HepG2 (cell line): ENCODE data around the gene KANK4. TPM values are rescaled to one million over a fixed set of nuclear protein-coding genes. Genes with fewer than 3 reads are reported as not detected.

Experiments
- ATAC-seq: fragments of 200-7000 bp; cut with Tn5 transposase; 3 replicates; pipeline ENCODE4 v1.9.1; 2020; ENCODE audit warnings: mild to moderate bottlenecking, moderate library complexity
- BruUV-seq: library from RNA; stranded (reverse); fragments of 400-500 nt; replicated peaks from 2 replicates; lab custom pipeline; 2021; lab: Mats Ljungman, UMichigan
- CTCF ChIA-PET: fragments of 300-600 bp; formaldehyde crosslinking; extraction: SDS; loops from one replicate; lab custom pipeline; 2021; ENCODE audit warnings: low total read pairs, inconsistent platforms, low intra/inter-chr PET ratio; lab: Yijun Ruan, JAX
- POLR2A ChIA-PET: fragments of 350-600 bp; sonication (Branson Sonifier 250); formaldehyde crosslinking; loops from one replicate; lab custom pipeline; 2020; ENCODE audit warnings: antibody characterized with exemption, inconsistent platforms; lab: Yijun Ruan, JAX
- DNase-seq: peaks from one replicate; pipeline ENCODE4 v3.0.0-alpha.2; 2015; ENCODE audit warnings: low spot score
- FAIRE-seq: peaks from 3 replicates; lab custom pipeline; 2011; peaks lifted over from hg19 to GRCh38; lab: Jason Lieb, UNC
- H2AFZ ChIP-seq: one replicate; pipeline ENCODE4 v1.6.1; 2011; ENCODE audit warnings: low read length, inconsistent platforms
- H3K27ac ChIP-seq: fragments of 300-600 bp; 3 replicates; pipeline ENCODE4 v1.8.0; 2011; ENCODE audit warnings: mixed run types, mild to moderate bottlenecking, mixed read lengths, low read length, inconsistent platforms; ENCODE audit not compliant: insufficient read depth; ENCODE audit errors: extremely low read length
- H3K27me3 ChIP-seq, 2 experiments: fragments of 200-600 bp in 1 of 2; 2 replicates in 1 of 2; 3 replicates in 1 of 2; pipeline versions ENCODE4 v1.6.0 to v1.8.0; 2011; ENCODE audit warnings: low read length in 2 of 2, mild to moderate bottlenecking in 2 of 2, moderate library complexity in 2 of 2, inconsistent platforms in 1 of 2; ENCODE audit not compliant: insufficient read depth in 2 of 2, control insufficient read depth in 1 of 2
- H3K36me3 ChIP-seq, 2 experiments: fragments of 200-600 bp in 1 of 2; replicated peaks in 1 of 2; 2 replicates in 1 of 2; 3 replicates in 1 of 2; pipeline versions ENCODE4 v1.5.1 to v1.8.0; 2011; ENCODE audit warnings: low read length in 2 of 2, inconsistent platforms in 1 of 2; ENCODE audit not compliant: insufficient read depth in 2 of 2, control insufficient read depth in 1 of 2
- H3K4me1 ChIP-seq: 2 replicates; pipeline ENCODE4 v1.5.1; 2012; ENCODE audit warnings: low read length, inconsistent platforms; ENCODE audit not compliant: insufficient read depth
- H3K4me2 ChIP-seq: 2 replicates; pipeline ENCODE4 v1.6.0; 2011; ENCODE audit warnings: low read depth, low read length, inconsistent platforms
- H3K4me3 ChIP-seq, 3 experiments: fragments of 200-600 bp in 1 of 3; sonication (generic), shearing (Covaris generic) in 1 of 3; replicated peaks in 1 of 3; 2 replicates each; pipeline ENCODE4 v1.5.1; 2011 to 2016; ENCODE audit warnings: low read length in 3 of 3, inconsistent platforms in 2 of 3, low read depth in 2 of 3, mild to moderate bottlenecking in 2 of 3, control low read depth in 1 of 3, mixed read lengths in 1 of 3; ENCODE audit not compliant: insufficient read depth in 1 of 3
- H3K79me2 ChIP-seq: one replicate; pipeline ENCODE4 v1.6.1; 2011; ENCODE audit warnings: low read length, inconsistent platforms; ENCODE audit not compliant: insufficient read depth
- H3K9ac ChIP-seq: 2 replicates; pipeline ENCODE4 v1.6.0; 2011; ENCODE audit warnings: mild to moderate bottlenecking, low read depth, low read length, inconsistent platforms; ENCODE audit not compliant: insufficient read depth
- H3K9me3 ChIP-seq: 2 replicates; pipeline ENCODE4 v1.5.1; 2012; ENCODE audit warnings: mild to moderate bottlenecking, low read length
- H4K20me1 ChIP-seq: 2 replicates; pipeline ENCODE4 v1.6.0; 2011; ENCODE audit warnings: inconsistent platforms, mild to moderate bottlenecking, low read length, moderate library complexity; ENCODE audit not compliant: insufficient read depth
- CREM ChIP-seq, 2 experiments: sonication (generic) in 1 of 2; formaldehyde crosslinking in 1 of 2; IDR thresholded peaks; 2 replicates each; pipeline versions ENCODE4 v1.4.0 to v1.6.1; 2016 to 2020; ENCODE audit warnings: antibody characterized with exemption in 1 of 2, mild to moderate bottlenecking in 1 of 2, missing genetic modification reagents in 1 of 2
- ELF4 ChIP-seq: sonication (generic); formaldehyde crosslinking; IDR thresholded peaks from 2 replicates; pipeline ENCODE4 v1.5.0; 2020; ENCODE audit warnings: missing genetic modification reagents, mild to moderate bottlenecking, moderate library complexity, borderline replicate concordance
- MAX ChIP-seq: IDR thresholded peaks from 2 replicates; pipeline ENCODE4 v1.6.1; 2012; ENCODE audit warnings: inconsistent platforms
- RCOR2 ChIP-seq: IDR thresholded peaks from 2 replicates; pipeline ENCODE4 v1.6.1; 2016; ENCODE audit warnings: missing biosample characterization, missing genetic modification reagents
- TCF7L2 ChIP-seq: IDR thresholded peaks from 2 replicates; pipeline ENCODE4 v1.6.1; 2011; ENCODE audit warnings: mild to moderate bottlenecking, low read depth, low read length, moderate library complexity
- ZMYM3 ChIP-seq: sonication (generic); formaldehyde crosslinking; IDR thresholded peaks from 2 replicates; pipeline ENCODE4 v1.5.1; 2020; ENCODE audit warnings: mild to moderate bottlenecking, missing genetic modification reagents
- ZNF367 ChIP-seq: sonication (generic); formaldehyde crosslinking; IDR thresholded peaks from 2 replicates; pipeline ENCODE4 v1.4.0; 2020; ENCODE audit warnings: missing genetic modification reagents, borderline replicate concordance
- ZNF570 ChIP-seq: sonication (generic); formaldehyde crosslinking; IDR thresholded peaks from 2 replicates; pipeline ENCODE4 v1.4.0; 2020; ENCODE audit warnings: mild to moderate bottlenecking, missing genetic modification reagents, borderline replicate concordance
- ZNF768 ChIP-seq: sonication (generic); formaldehyde crosslinking; IDR thresholded peaks from 2 replicates; pipeline ENCODE4 v1.4.0; 2020; ENCODE audit warnings: missing genetic modification reagents
- ZNF883 ChIP-seq: sonication (generic); formaldehyde crosslinking; IDR thresholded peaks from 2 replicates; pipeline ENCODE4 v1.5.1; 2020; ENCODE audit warnings: mild to moderate bottlenecking, missing genetic modification reagents; ENCODE audit errors: not compliant biosample characterization
- WGBS: methylation state at CpG from one replicate; pipeline ENCODE4 v1.1.6; 2017; ENCODE audit warnings: low lambda C conversion rate; 5-methylcytosine and 5-hydroxymethylcytosine counted together
- in situ Hi-C: cut with HindIII; loops from 2 replicates; pipeline ENCODE4 v1.10.0; 2017; ENCODE audit warnings: low pct_unique_long_range_greater_than_20kb; ENCODE audit not compliant: extremely low pct_ligation_motif_present
- intact Hi-C: fragments of 100-400 bp; cut with micrococcal nuclease; formaldehyde crosslinking; loops from one replicate; pipeline ENCODE4 v1.10.0; 2022; ENCODE audit not compliant: unreplicated experiment
- polyA plus RNA-seq, 8 experiments: library from polyadenylated mRNA; depleted of rRNA in 3 of 8; stranded (reverse) in 7 of 8; unstranded in 1 of 8; fragments of >200 nt; fragmentation: Illumina TruSeq in 4 of 8; extraction: Trizol in 4 of 8; gene quantifications; 2 replicates each; pipeline versions ENCODE4 v1.2.1 to v1.2.3, GENCODE V29; 2011 to 2016; ENCODE audit warnings: low read depth in 4 of 8, missing spikeins in 1 of 8, mixed read lengths in 1 of 8; ENCODE audit not compliant: insufficient read depth in 1 of 8
- total RNA-seq, 5 experiments: library from RNA; depleted of rRNA; stranded (reverse); fragments of >200 nt; fragmentation: Illumina TruSeq; extraction: Trizol; gene quantifications; 2 replicates each; pipeline ENCODE4 v1.2.3, GENCODE V29; 2016; ENCODE audit warnings: low read depth in 1 of 5
- TF ChIP-seq, protein P1 (sequence below): sonication (generic); formaldehyde crosslinking; IDR thresholded peaks from one replicate; pipeline ENCODE4 v1.5.1; 2020; ENCODE audit warnings: mild to moderate bottlenecking, missing genetic modification reagents; ENCODE audit errors: not compliant biosample characterization

KANK4 gene
- total and polyA plus RNA-seq, 2 of the 13 experiments (the other 11 are each of a cell fraction or from before 2014, with no cell fraction given): 16.1 to 25.7 TPM

- peaks cover 17% of the 10 kb centered on the region for H3K4me1 ChIP-seq
- no peak for TF ChIP-seq ELF4 (CRISPR knock-in tag)
- TF ChIP-seq CREM (IDR thresholded peaks at IDR 0.05): no peak
- TF ChIP-seq CREM (CRISPR knock-in tag; IDR thresholded peaks at IDR 0.05): no peak
- no peak for TF ChIP-seq ZNF367 (CRISPR knock-in tag)
- no peak for TF ChIP-seq ZNF570 (CRISPR knock-in tag)
- TF ChIP-seq MAX: no peak
- no peak for TF ChIP-seq RCOR2 (CRISPR knock-in tag)
- no peak for TF ChIP-seq ZNF883 (CRISPR knock-in tag)
- TF ChIP-seq TCF7L2: no peak
- TF ChIP-seq ZNF768 (CRISPR knock-in tag): no peak
- TF ChIP-seq ZMYM3: no peak
- TF ChIP-seq, protein P1, sequence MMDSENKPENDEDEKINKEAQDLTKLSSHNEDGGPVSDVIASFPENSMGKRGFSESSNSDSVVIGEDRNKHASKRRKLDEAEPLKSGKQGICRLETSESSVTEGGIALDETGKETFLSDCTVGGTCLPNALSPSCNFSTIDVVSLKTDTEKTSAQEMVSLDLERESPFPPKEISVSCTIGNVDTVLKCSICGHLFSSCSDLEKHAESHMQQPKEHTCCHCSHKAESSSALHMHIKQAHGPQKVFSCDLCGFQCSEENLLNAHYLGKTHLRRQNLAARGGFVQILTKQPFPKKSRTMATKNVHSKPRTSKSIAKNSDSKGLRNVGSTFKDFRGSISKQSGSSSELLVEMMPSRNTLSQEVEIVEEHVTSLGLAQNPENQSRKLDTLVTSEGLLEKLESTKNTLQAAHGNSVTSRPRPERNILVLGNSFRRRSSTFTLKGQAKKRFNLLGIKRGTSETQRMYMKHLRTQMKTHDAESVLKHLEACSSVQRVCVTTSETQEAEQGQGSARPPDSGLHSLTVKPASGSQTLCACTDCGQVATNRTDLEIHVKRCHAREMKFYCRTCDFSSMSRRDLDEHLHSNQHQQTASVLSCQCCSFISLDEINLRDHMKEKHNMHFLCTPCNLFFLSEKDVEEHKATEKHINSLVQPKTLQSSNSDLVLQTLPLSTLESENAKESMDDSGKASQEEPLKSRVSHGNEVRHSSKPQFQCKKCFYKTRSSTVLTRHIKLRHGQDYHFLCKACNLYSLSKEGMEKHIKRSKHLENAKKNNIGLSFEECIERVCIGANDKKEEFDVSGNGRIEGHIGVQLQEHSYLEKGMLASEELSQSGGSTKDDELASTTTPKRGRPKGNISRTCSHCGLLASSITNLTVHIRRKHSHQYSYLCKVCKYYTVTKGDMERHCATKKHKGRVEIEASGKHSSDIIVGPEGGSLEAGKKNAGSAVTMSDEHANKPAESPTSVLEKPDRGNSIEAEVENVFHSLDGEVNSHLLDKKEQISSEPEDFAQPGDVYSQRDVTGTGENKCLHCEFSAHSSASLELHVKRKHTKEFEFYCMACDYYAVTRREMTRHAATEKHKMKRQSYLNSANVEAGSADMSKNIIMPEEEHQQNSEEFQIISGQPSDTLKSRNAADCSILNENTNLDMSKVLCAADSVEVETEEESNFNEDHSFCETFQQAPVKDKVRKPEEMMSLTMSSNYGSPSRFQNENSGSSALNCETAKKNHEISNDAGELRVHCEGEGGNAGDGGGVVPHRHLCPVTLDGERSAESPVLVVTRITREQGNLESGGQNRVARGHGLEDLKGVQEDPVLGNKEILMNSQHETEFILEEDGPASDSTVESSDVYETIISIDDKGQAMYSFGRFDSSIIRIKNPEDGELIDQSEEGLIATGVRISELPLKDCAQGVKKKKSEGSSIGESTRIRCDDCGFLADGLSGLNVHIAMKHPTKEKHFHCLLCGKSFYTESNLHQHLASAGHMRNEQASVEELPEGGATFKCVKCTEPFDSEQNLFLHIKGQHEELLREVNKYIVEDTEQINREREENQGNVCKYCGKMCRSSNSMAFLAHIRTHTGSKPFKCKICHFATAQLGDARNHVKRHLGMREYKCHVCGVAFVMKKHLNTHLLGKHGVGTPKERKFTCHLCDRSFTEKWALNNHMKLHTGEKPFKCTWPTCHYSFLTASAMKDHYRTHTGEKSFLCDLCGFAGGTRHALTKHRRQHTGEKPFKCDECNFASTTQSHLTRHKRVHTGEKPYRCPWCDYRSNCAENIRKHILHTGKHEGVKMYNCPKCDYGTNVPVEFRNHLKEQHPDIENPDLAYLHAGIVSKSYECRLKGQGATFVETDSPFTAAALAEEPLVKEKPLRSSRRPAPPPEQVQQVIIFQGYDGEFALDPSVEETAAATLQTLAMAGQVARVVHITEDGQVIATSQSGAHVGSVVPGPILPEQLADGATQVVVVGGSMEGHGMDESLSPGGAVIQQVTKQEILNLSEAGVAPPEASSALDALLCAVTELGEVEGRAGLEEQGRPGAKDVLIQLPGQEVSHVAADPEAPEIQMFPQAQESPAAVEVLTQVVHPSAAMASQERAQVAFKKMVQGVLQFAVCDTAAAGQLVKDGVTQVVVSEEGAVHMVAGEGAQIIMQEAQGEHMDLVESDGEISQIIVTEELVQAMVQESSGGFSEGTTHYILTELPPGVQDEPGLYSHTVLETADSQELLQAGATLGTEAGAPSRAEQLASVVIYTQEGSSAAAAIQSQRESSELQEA: no peak
- TF ChIP-seq, all 625 proteins: peak for 0
- intact Hi-C loops: no loop called here
- FAIRE-seq (no peak), ATAC-seq (no peak), DNase-seq (no peak)
- Histone ChIP-seq H3K79me2 (peaks cover 30% of the 10 kb centered on the region), H3K36me3 (peaks cover 4 to 16% of the 10 kb centered on the region in 2 experiments; a peak in 4 of 5 replicates), H3K27ac (no peak overlapping the region), H3K27me3 (no peaks in the 10 kb centered on the region; a peak in 1 of 5 replicates), H3K4me3 (no peak overlapping the region), H3K9me3 (no peaks in the 10 kb centered on the region), H2AFZ (no peak overlapping the region), H3K9ac (no peak overlapping the region), H4K20me1 (peaks cover 2% of the 10 kb centered on the region; the same call in 1 of the 2 replicates), H3K4me2 (no peak overlapping the region)
- in situ Hi-C loops: no loop called here
- 83% methylated on average over 7 of the region's 7 CpGs for WGBS
- BruUV-seq: no TSS peak
- ChIA-PET CTCF (no interaction called here), POLR2A (no interaction called here)
Observed at GRCh38 chr1:62304975-62305374, 14.3 kb downstream of the KANK4 start.
